GM12878 (cell line): ENCODE measurements around the gene NR2F2. TPM values are rescaled to one million over a fixed set of nuclear protein-coding genes. Genes with fewer than 3 reads are reported as not detected.

ENCODE experiments used
- ATAC-seq: fragments of 200-7000 bp; cut with Tn5 transposase; 3 replicates; pipeline ENCODE4 v1.9.1; 2020; ENCODE audit warnings: mild to moderate bottlenecking, moderate library complexity
- BruUV-seq: library from RNA; stranded (reverse); fragments of 400-500 nt; replicated peaks from 2 replicates; lab custom pipeline; 2021; lab: Mats Ljungman, UMichigan
- CTCF ChIA-PET: fragments of 300-600 bp; sonication (Branson Sonifier 250); formaldehyde crosslinking; extraction: SDS; loops from one replicate; lab custom pipeline; 2021; ENCODE audit warnings: inconsistent platforms; lab: Yijun Ruan, JAX
- POLR2A ChIA-PET: fragments of 350-600 bp; formaldehyde crosslinking; extraction: SDS; loops from one replicate; lab custom pipeline; 2021; ENCODE audit warnings: inconsistent platforms; lab: Charles Lee
- RAD21 ChIA-PET: fragments of 300-600 bp; sonication (Branson Sonifier 250); formaldehyde crosslinking; loops from one replicate; lab custom pipeline; 2023; ENCODE audit warnings: antibody characterized with exemption; ENCODE audit not compliant: unreplicated experiment; lab: Charles Lee
- SMC1A ChIA-PET: fragments of 300-600 bp; sonication (Branson Sonifier 250); formaldehyde crosslinking; loops from one replicate; lab custom pipeline; 2023; ENCODE audit not compliant: unreplicated experiment, uncharacterized antibody; lab: Charles Lee
- DNase-seq: peaks from one replicate; pipeline ENCODE4 v3.0.0-alpha.2; 2011; ENCODE audit warnings: low read depth, low spot score
- FAIRE-seq: peaks from 3 replicates; lab custom pipeline; 2011; peaks lifted over from hg19 to GRCh38; lab: Jason Lieb, UNC
- H2AFZ ChIP-seq: 2 replicates; pipeline ENCODE4 v1.6.0; 2011; ENCODE audit warnings: low read depth, low read length, control low read depth; ENCODE audit not compliant: control insufficient read depth
- H3K27ac ChIP-seq: 2 replicates; pipeline ENCODE4 v1.5.1; 2011; ENCODE audit warnings: control low read depth; ENCODE audit not compliant: control insufficient read depth, insufficient read depth
- H3K27me3 ChIP-seq, 2 experiments: replicated peaks in 1 of 2; 2 replicates each; pipeline versions ENCODE4 v1.6.0 to v1.6.1; 2011; ENCODE audit warnings: low read length in 1 of 2; ENCODE audit not compliant: control insufficient read depth in 2 of 2, insufficient read depth in 2 of 2
- H3K36me3 ChIP-seq, 2 experiments: 2 replicates each; pipeline ENCODE4 v1.5.1; 2011; ENCODE audit warnings: low read length in 1 of 2; ENCODE audit not compliant: control insufficient read depth in 2 of 2, insufficient read depth in 2 of 2
- H3K4me1 ChIP-seq: 2 replicates; pipeline ENCODE4 v1.6.1; 2011; ENCODE audit warnings: mild to moderate bottlenecking, low read length, moderate library complexity, mixed read lengths; ENCODE audit not compliant: control insufficient read depth, insufficient read depth
- H3K4me2 ChIP-seq: 2 replicates; pipeline ENCODE4 v1.6.0; 2011; ENCODE audit warnings: control low read depth; ENCODE audit not compliant: control insufficient read depth, insufficient read depth
- H3K4me3 ChIP-seq: fragments of 200-600 bp; sonication (generic); 2 replicates; pipeline ENCODE4 v1.5.1; 2016
- H3K79me2 ChIP-seq: 2 replicates; pipeline ENCODE4 v1.6.0; 2011; ENCODE audit warnings: low read length; ENCODE audit not compliant: control insufficient read depth, insufficient read depth
- H3K9ac ChIP-seq: 2 replicates; pipeline ENCODE4 v1.8.0; 2011; ENCODE audit warnings: low read length, control low read depth, mixed read lengths; ENCODE audit not compliant: control insufficient read depth, insufficient read depth
- H3K9me3 ChIP-seq: replicated peaks from 3 replicates; pipeline ENCODE4 v1.5.1; 2011; ENCODE audit warnings: mild to moderate bottlenecking, low read length; ENCODE audit not compliant: control insufficient read depth, insufficient read depth
- H4K20me1 ChIP-seq: 2 replicates; pipeline ENCODE4 v1.6.0; 2011; ENCODE audit not compliant: control insufficient read depth, insufficient read depth
- ATF7 ChIP-seq: fragments of 450-650 bp; IDR thresholded peaks from 2 replicates; pipeline ENCODE4 v1.6.1; 2016; ENCODE audit warnings: low read depth, mild to moderate bottlenecking
- BMI1 ChIP-seq: fragments of 450-650 bp; IDR thresholded peaks from 2 replicates; pipeline ENCODE4 v1.6.1; 2016; ENCODE audit warnings: mild to moderate bottlenecking, moderate library complexity, borderline replicate concordance
- DPF2 ChIP-seq: fragments of 450-650 bp; IDR thresholded peaks from 2 replicates; pipeline ENCODE4 v1.6.1; 2017; ENCODE audit warnings: mild to moderate bottlenecking
- KLF5 ChIP-seq: fragments of 450-650 bp; IDR thresholded peaks from 2 replicates; pipeline ENCODE4 v1.6.1; 2014; ENCODE audit warnings: mild to moderate bottlenecking; ENCODE audit not compliant: partially characterized antibody
- MEF2B ChIP-seq: fragments of 450-650 bp; IDR thresholded peaks from 2 replicates; pipeline ENCODE4 v1.6.1; 2018; ENCODE audit warnings: mild to moderate bottlenecking, moderate library complexity; ENCODE audit not compliant: partially characterized antibody, poor library complexity, severe bottlenecking
- SUZ12 ChIP-seq: fragments of 200-600 bp; sonication (generic); IDR thresholded peaks from one replicate; pipeline ENCODE4 v1.6.1; 2018; ENCODE audit warnings: antibody characterized with exemption, mild to moderate bottlenecking; ENCODE audit not compliant: unreplicated experiment
- WRNIP1 ChIP-seq: IDR thresholded peaks from 2 replicates; pipeline ENCODE4 v1.6.1; 2011; ENCODE audit warnings: low read depth, low read length, improper control_type of control experiment, borderline replicate concordance
- WGBS: methylation state at CpG from one replicate; pipeline ENCODE4 v1.1.6; 2016; ENCODE audit warnings: low lambda C conversion rate; ENCODE audit not compliant: insufficient replicate concordance, insufficient coverage; ENCODE audit errors: missing lambda C conversion rate; 5-methylcytosine and 5-hydroxymethylcytosine counted together
- in situ Hi-C: fragments of 300-500 bp; cut with MboI; formaldehyde crosslinking; loops from 9 replicates; pipeline ENCODE4 v1.14.3; 2018; ENCODE audit warnings: mixed read lengths
- intact Hi-C: fragments of 100-400 bp; cut with micrococcal nuclease; formaldehyde crosslinking; loops from one replicate; pipeline ENCODE4 v1.14.2; 2022; ENCODE audit not compliant: unreplicated experiment
- polyA plus RNA-seq, 11 experiments: library from polyadenylated mRNA; depleted of rRNA in 4 of 11; unstranded in 6 of 11; stranded (reverse) in 5 of 11; fragments of >200 nt; fragmentation: Nextera tagmentation in 4 of 11; fragmentation: Illumina TruSeq in 1 of 11; extraction: Ambion mirVana in 4 of 11; extraction: Trizol in 1 of 11; gene quantifications; 1 replicate in 1 of 11; 2 replicates in 10 of 11; pipeline versions ENCODE4 v1.2.1 to v1.2.3, GENCODE V29; 2011 to 2016; ENCODE audit warnings: inconsistent platforms in 2 of 11, missing spikeins in 2 of 11, low read depth in 1 of 11
- total RNA-seq, 4 experiments: library from RNA; depleted of rRNA in 3 of 4; stranded (reverse); fragments of >200 nt in 3 of 4; fragmentation: Illumina TruSeq in 1 of 4; extraction: Trizol in 1 of 4; gene quantifications; 2 replicates each; pipeline versions ENCODE4 v1.2.1 to v1.2.3, GENCODE V29; 2013 to 2021
- TF ChIP-seq, protein P1 (sequence below): IDR thresholded peaks from 2 replicates; pipeline ENCODE4 v1.6.1; 2012; ENCODE audit warnings: low read depth, low read length, improper control_type of control experiment

Gene NR2F2
- total and polyA plus RNA-seq, 10 of the 15 experiments (the other 5 are each of a cell fraction or from before 2014, with no cell fraction given) = 1.1 to 10.1 (median 3.2) TPM

DNA sequence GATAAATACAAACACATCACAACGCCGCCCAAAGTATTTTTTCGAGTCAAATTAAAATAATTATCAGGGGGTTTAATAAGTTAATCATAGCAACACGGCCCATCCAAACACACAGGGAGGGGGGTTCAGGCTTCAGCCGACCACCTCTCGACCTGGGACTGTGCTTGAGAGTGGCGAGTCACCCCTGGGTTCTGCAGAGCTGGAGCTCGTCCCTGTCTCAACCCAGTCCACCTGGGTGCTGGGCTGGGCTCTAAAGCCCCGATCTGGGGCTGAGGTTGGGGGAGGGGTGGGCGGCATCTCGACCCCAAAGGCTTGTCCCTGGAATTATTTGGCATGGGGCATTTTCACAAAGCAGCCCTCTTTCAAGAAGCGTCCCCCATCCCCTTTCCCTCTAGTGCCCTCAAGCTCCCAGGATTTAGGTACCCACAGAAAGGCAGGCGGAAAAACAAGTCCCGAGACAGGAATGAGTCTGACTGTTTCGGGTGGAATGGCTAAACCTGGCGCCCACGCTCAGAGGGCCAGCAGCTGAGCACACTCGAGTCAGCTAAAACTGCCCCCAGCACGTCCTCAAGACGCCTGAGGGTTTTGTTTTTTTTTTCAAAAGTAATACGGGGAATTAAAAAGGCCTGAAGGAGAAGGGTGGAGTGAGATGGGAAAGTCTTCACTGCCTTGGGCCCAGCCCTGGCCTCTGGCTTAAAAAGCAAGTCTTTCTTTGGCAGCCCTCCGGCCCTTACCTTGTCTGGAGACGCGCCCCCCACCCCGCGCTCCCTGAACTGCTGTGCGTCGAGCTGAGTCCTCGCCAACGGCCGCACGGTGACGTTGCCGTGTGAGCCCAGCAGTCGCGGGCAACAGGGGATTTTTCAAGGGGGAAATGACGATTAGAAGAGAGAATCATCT lies 32.5 kb downstream of the NR2F2 start (continued):
- TF ChIP-seq KLF5 = no peak
- no peak for TF ChIP-seq WRNIP1
- TF ChIP-seq DPF2 = no peak
- TF ChIP-seq ATF7 = peak; percentile 43; the same call in 1 of the 2 replicates
- peak; percentile 46 for TF ChIP-seq SUZ12
- TF ChIP-seq, protein P1, sequence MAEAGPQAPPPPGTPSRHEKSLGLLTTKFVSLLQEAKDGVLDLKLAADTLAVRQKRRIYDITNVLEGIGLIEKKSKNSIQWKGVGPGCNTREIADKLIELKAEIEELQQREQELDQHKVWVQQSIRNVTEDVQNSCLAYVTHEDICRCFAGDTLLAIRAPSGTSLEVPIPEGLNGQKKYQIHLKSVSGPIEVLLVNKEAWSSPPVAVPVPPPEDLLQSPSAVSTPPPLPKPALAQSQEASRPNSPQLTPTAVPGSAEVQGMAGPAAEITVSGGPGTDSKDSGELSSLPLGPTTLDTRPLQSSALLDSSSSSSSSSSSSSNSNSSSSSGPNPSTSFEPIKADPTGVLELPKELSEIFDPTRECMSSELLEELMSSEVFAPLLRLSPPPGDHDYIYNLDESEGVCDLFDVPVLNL = no peak

DNA sequence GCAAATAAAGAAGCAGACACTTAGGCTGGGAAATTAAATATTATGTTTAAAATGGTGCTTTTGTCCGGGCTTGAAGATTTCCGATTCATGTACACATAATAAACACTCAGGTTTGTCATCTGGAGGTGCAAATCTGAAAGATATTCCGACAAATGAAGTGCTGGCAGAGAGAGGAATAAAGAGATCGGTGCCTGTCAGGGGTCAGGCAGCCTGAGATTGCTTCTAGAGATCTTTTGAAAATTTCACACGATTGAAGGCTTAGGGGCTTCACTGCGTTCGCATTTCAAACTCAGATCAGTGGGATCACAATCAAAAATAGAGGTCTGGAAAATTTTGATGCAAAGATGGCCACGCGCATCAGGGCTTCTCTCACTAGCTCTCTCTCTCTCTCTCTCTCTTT lies 33.2 kb downstream of the NR2F2 start:
- no peaks in the 10 kb centered on the region for H3K36me3 ChIP-seq
- no peak for DNase-seq
- ChIA-PET SMC1A (interaction anchor here (0.7 to 2.2 kb wide), 3 partner anchors 14 to 1137 kb away, joined by 3 to 6 read pairs (median 4); no protein-coding TSS in a partner anchor), POLR2A (no interaction called here), CTCF (interaction anchor here (1.0 to 1.5 kb wide), 3 partner anchors 27 to 881 kb away, joined by 3 to 5 read pairs (median 3); no protein-coding TSS in a partner anchor)
- in situ Hi-C loops = no loop called here
- WGBS = 24% methylated on average over 9 of the region's 9 CpGs
- no peak for ATAC-seq
- no peak overlapping the region for H3K4me2 ChIP-seq
- H2AFZ ChIP-seq = no peak overlapping the region
- H4K20me1 ChIP-seq = no peaks in the 10 kb centered on the region
- H3K9me3 ChIP-seq = no peaks in the 10 kb centered on the region; the same call in 2 of the 3 replicates
- H3K4me1 ChIP-seq = no peaks in the 10 kb centered on the region
- H3K79me2 ChIP-seq = no peaks in the 10 kb centered on the region
- H3K27ac ChIP-seq = no peak overlapping the region
- H3K4me3 ChIP-seq = no peak overlapping the region
- TF ChIP-seq MEF2B (no peak), BMI1 (0 out of 2 replicates have a peak, but pooled peaks have one; percentile 53)
- TF ChIP-seq, all 136 proteins: peak for 1
- intact Hi-C loops = no loop called here
- BruUV-seq = no TSS peak
- Histone ChIP-seq H3K27me3 (peaks cover 18 to 20% of the 10 kb centered on the region in 2 experiments), H3K9ac (no peak overlapping the region)
- RAD21 ChIA-PET = interaction anchor here (0.8 to 1.4 kb wide), 4 partner anchors 9 to 169 kb away, joined by 3 to 5 read pairs (median 4); no protein-coding TSS in a partner anchor
- FAIRE-seq = no peak
